Right atrium auricular region (tissue), 2 donors: ENCODE results near the gene GADD45A. TPM values are rescaled to one million over a fixed set of nuclear protein-coding genes. Genes with fewer than 3 reads are reported as not detected.

ENCODE experiments used
- DNase-seq: peaks from one replicate; pipeline ENCODE4 v3.0.0-alpha.2; 2019; ENCODE audit warnings: low spot score
- H3K27ac ChIP-seq, 2 donors: fragments of 200-600 bp; sonication (generic); 1 replicate in 1 of 2; 2 replicates in 1 of 2; pipeline ENCODE4 v1.5.1; 2016 to 2019
- H3K27me3 ChIP-seq, 2 donors: fragments of 200-600 bp; sonication (generic); one replicate each; pipeline versions ENCODE4 v1.5.1 to v1.6.0; 2017 to 2019
- H3K36me3 ChIP-seq: fragments of 200-600 bp; sonication (generic); one replicate; pipeline ENCODE4 v1.5.1; 2016
- H3K4me1 ChIP-seq, 2 donors: fragments of 200-600 bp; sonication (generic); one replicate each; pipeline versions ENCODE4 v1.5.1 to v1.6.0; 2017 to 2019
- H3K4me3 ChIP-seq, 2 donors: fragments of 200-600 bp; sonication (generic); 1 replicate in 1 of 2; 2 replicates in 1 of 2; pipeline ENCODE4 v1.5.1; 2017 to 2019; ENCODE audit warnings: mild to moderate bottlenecking in 1 of 2, moderate library complexity in 1 of 2
- H3K9me3 ChIP-seq, 2 donors: fragments of 200-600 bp; sonication (generic); one replicate each; pipeline ENCODE4 v1.5.1; 2019
- total RNA-seq, 2 donors: library from RNA; depleted of rRNA; stranded (reverse); fragments of >200 nt; gene quantifications; one replicate each; pipeline ENCODE4 v1.1.0, GENCODE V29; 2016
- TF ChIP-seq, protein P1 (sequence below), 2 donors: fragments of 200-600 bp; sonication (generic); IDR thresholded peaks; one replicate each; pipeline ENCODE4 v1.5.1; 2019; ENCODE audit warnings: antibody characterized with exemption in 2 of 2

The GADD45A gene
- total RNA-seq, 2 donors from 2014 or later = 25.3 to 26.6 TPM

DNA sequence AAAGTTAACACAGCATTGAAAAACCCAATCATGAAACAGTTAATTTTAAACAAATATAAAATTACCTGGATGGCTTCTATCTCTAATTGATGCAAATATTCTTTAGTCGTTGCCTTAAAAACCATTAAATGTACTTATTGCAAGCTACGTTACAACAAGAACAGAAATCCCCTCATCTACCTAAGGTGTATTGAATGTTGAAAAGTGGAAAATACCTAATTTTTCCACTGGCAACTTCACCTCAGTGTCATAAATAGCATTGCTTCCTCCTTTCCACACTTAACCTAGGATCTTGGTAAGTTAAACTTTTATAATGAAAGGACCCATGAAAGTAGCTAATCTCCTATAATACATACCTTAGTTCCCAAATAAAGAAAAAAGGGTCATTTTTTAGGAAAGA lies 5.4 kb downstream of the GADD45A start:
- Histone ChIP-seq H3K27ac (no peak overlapping the region), H3K27me3 (no peaks in the 10 kb centered on the region), H3K4me3 (no peak overlapping the region), H3K9me3 (no peaks in the 10 kb centered on the region), H3K36me3 (peaks cover 15% of the 10 kb centered on the region), H3K4me1 (peaks cover 0 to 11% of the 10 kb centered on the region in 2 donors)
- no peak for DNase-seq
- TF ChIP-seq, protein P1, sequence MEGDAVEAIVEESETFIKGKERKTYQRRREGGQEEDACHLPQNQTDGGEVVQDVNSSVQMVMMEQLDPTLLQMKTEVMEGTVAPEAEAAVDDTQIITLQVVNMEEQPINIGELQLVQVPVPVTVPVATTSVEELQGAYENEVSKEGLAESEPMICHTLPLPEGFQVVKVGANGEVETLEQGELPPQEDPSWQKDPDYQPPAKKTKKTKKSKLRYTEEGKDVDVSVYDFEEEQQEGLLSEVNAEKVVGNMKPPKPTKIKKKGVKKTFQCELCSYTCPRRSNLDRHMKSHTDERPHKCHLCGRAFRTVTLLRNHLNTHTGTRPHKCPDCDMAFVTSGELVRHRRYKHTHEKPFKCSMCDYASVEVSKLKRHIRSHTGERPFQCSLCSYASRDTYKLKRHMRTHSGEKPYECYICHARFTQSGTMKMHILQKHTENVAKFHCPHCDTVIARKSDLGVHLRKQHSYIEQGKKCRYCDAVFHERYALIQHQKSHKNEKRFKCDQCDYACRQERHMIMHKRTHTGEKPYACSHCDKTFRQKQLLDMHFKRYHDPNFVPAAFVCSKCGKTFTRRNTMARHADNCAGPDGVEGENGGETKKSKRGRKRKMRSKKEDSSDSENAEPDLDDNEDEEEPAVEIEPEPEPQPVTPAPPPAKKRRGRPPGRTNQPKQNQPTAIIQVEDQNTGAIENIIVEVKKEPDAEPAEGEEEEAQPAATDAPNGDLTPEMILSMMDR (IDR thresholded peaks at IDR 0.05) = no peak

DNA sequence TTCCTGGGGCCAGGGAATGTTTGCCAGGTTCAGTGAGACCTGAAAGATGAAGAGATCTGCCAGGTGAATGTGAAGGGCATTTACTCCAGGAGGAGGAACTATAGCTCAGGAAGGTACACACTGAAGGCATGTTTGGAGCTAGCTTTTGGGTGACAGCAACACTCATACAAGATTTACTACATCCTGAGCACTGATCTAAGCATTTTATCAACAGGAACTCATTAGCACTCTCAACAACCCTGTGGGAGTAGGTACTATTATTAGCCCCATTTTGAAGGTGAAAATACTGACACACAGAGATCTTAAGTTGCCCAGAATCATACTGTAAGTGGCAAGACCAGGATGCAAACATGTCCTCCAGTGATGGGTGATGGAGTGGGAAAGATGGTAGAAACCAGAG lies 6.7 kb downstream of the GADD45A start:
- H3K36me3 ChIP-seq = peaks cover 15% of the 10 kb centered on the region
- peaks cover 0 to 11% of the 10 kb centered on the region in 2 donors for H3K4me1 ChIP-seq
- H3K9me3 ChIP-seq = no peaks in the 10 kb centered on the region
- H3K27ac ChIP-seq = no peak overlapping the region
- no peak overlapping the region for H3K4me3 ChIP-seq
- no peaks in the 10 kb centered on the region for H3K27me3 ChIP-seq
- no peak for DNase-seq
- TF ChIP-seq, protein P1 (IDR thresholded peaks at IDR 0.05) = no peak

DNA sequence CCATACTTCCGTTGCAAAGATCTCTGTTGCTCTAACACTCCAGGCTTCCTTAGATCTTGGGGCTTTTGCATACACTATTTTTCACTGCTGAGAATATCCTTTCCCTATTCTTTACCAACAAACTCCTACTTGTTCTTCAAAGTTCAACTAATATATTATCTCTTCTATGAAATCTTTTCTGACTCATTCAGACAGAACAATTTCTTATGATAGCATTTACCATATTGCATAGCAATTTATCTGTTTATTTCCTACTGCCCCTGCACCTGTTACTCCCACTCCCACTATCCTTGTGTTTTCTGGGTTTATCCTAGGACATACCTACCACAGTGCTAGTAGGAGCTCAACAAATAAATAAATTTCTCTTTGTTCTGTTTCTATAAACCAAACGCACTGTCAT lies 11.0 kb downstream of the GADD45A start:
- Histone ChIP-seq H3K27me3 (no peaks in the 10 kb centered on the region), H3K27ac (no peak overlapping the region)
- TF ChIP-seq, protein P1 (IDR thresholded peaks at IDR 0.05) = no peak

DNA sequence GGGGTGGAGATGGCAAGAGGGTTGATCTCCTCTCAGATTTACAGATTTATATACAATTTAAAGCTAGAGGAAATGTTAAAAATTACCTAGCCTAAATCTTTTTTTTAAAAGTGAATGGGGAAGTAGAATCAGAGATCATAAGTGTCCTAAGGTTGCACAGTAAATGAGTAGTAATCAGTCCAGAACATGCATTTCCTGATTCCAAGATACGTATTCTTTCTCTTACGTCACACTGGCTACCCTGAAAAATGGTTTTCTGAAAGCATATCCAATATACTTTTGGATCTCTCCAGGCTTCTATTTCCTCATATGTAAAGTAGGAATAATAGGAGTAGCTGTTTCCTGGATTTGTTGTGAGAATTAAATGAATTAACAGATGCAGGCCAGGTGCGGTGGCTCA lies 11.7 kb downstream of the GADD45A start:
- no peak overlapping the region for H3K27ac ChIP-seq
- no peaks in the 10 kb centered on the region for H3K36me3 ChIP-seq
- peaks cover 0 to 8% of the 10 kb centered on the region in 2 donors for H3K4me1 ChIP-seq
- DNase-seq = no peak
- TF ChIP-seq, protein P1 (IDR thresholded peaks at IDR 0.05) = no peak
- no peaks in the 10 kb centered on the region for H3K27me3 ChIP-seq
- no peak overlapping the region for H3K4me3 ChIP-seq
- H3K9me3 ChIP-seq = no peaks in the 10 kb centered on the region

More for the DNA sequence above, 11.0 kb downstream of the GADD45A start:
- H3K9me3 ChIP-seq = no peaks in the 10 kb centered on the region
- H3K4me3 ChIP-seq = no peak overlapping the region
- no peaks in the 10 kb centered on the region for H3K36me3 ChIP-seq
- H3K4me1 ChIP-seq = peaks cover 0 to 6% of the 10 kb centered on the region in 2 donors
- DNase-seq = no peak

DNA sequence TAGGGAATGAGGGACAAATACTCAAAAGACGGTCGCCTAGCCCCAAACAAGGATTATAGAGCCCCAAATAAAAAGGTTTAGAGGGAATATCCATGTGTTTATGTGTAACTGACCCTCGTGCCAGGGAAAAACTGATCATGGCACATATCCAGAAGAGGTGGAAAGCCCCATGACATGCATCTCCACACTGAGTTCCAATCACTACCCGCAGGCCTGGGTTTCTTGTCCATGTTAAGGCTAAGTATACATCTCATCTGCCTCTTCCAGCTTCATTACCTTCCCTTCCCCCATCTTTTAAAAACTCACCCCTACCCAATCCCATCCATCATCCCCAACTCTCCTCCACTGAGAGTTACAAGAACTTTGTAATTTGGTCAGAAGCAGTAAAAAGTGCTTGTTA lies 15.2 kb downstream of the GADD45A start:
- no peak for DNase-seq
- H3K27me3 ChIP-seq = no peaks in the 10 kb centered on the region
- peaks cover 12% of the 10 kb centered on the region for H3K36me3 ChIP-seq
- TF ChIP-seq, protein P1 (IDR thresholded peaks at IDR 0.05) = no peak
- H3K4me1 ChIP-seq = peaks cover 0 to 8% of the 10 kb centered on the region in 2 donors
- H3K27ac ChIP-seq = no peak overlapping the region
- H3K4me3 ChIP-seq = no peak overlapping the region
- H3K9me3 ChIP-seq = no peaks in the 10 kb centered on the region

DNA sequence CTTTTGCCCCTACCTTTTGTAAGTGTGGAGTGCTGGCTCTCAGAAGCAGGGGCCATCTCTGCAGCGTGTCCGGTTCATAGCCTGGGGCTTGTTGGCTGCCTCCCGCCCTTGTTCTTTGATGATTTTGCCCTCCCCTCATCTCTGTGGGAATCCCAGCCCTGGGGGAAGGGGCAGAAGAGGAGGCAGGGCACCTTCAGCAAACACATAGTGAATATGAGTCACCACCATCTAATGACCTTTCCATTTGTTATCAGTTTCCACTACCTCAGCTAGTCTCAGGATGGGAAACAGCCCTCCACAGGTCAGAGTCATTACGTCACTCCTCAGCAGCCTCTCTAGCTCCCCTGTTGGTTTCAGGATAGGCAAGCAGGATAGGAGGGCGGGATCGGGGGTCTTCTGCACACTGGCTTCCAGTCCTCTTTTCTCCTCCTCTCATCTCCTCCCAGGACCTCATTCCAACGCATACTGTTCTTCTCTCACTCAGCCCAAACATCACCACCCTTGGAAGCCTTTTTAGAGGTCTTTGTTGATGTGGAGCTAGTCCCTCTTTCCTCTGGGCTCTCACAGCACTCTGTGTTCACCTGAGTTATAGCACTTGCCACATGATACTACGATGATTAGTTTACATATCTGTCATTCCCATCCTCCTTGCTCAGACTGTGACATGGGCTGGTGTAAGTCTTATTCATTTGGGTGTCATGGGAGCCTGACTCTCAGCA lies 15.8 kb downstream of the GADD45A start:
- Histone ChIP-seq H3K4me1 (peaks cover 0 to 8% of the 10 kb centered on the region in 2 donors), H3K27me3 (no peaks in the 10 kb centered on the region), H3K36me3 (peaks cover 12% of the 10 kb centered on the region), H3K4me3 (no peak overlapping the region), H3K9me3 (no peaks in the 10 kb centered on the region), H3K27ac (no peak overlapping the region)
- DNase-seq = no peak
- TF ChIP-seq, protein P1 (IDR thresholded peaks at IDR 0.05) = no peak
